Measurements from ENCODE around the gene PTPRD.

DNA sequence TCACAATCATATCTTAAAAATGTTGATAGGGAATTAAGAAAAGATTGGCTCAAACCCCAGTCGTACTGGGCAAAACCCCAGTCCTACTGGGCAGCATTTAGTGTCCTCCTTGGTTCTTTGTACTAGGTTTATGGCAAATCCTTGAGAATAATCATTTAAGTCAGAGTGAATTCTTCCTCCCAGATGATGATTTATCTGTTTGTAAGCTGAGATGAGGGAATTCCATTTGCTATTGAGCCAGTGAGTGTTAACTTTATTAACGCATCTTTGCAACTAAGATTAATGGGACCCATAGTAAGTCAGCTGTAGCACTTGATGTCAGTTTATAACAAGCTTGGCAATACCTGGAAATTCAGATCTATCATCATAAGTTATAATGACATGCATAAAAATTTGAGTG is 1991.4 kb downstream of the PTPRD start:
- no peak for TF ChIP-seq EZH2phosphoT487 (IDR thresholded peaks at IDR 0.05; ENCODE audit: borderline replicate concordance)
- TF ChIP-seq, protein P1, sequence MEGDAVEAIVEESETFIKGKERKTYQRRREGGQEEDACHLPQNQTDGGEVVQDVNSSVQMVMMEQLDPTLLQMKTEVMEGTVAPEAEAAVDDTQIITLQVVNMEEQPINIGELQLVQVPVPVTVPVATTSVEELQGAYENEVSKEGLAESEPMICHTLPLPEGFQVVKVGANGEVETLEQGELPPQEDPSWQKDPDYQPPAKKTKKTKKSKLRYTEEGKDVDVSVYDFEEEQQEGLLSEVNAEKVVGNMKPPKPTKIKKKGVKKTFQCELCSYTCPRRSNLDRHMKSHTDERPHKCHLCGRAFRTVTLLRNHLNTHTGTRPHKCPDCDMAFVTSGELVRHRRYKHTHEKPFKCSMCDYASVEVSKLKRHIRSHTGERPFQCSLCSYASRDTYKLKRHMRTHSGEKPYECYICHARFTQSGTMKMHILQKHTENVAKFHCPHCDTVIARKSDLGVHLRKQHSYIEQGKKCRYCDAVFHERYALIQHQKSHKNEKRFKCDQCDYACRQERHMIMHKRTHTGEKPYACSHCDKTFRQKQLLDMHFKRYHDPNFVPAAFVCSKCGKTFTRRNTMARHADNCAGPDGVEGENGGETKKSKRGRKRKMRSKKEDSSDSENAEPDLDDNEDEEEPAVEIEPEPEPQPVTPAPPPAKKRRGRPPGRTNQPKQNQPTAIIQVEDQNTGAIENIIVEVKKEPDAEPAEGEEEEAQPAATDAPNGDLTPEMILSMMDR (conservative IDR thresholded peaks at IDR 0.05; ENCODE audit: low read length), result no peak

Measured in Loucy (cell line).